Tibial nerve (tissue), 3 donors: ENCODE data around the gene DCTN5.

Source experiments
- POLR2A ChIP-seq, 2 donors: fragments of 450-650 bp; IDR thresholded peaks; one replicate each; pipeline ENCODE4 v1.6.1; 2017; ENCODE audit warnings: antibody characterized with exemption in 2 of 2, mild to moderate bottlenecking in 2 of 2, moderate library complexity in 2 of 2
- TF ChIP-seq, protein P1 (sequence below), 5 experiments: fragments of 200-600 bp in 3 of 5; fragments of 450-650 bp in 2 of 5; sonication (generic) in 3 of 5; IDR thresholded peaks; one replicate each; pipeline ENCODE4 v1.5.1; 2016 to 2019; ENCODE audit warnings: antibody characterized with exemption in 5 of 5, mild to moderate bottlenecking in 3 of 5, moderate library complexity in 2 of 5

DNA sequence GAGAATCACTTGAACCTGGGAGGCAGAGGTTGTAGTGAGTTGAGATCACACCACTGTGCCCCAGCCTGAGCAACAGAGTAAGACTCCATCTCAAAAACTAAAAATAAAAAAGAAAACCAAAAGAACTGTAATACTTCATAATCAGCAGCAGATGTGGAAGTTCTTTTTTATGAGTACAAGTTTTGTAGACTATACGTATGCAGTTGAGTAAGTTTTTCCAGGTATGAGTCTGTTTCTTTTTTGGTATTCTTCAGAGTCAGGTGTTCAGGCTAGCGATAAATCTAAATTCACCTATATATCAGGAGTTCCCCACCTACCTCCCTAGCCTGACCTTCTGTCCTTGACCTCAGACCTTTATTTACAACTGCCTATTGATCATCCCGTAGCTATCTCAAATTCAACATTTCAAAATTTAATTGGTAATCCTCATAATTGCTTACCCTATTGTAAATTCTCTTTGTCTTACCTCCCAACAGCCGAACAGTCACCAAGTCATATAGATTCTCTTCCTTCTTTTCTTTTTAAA, 10.7 kb downstream of the DCTN5 start:
- TF ChIP-seq, protein P1, sequence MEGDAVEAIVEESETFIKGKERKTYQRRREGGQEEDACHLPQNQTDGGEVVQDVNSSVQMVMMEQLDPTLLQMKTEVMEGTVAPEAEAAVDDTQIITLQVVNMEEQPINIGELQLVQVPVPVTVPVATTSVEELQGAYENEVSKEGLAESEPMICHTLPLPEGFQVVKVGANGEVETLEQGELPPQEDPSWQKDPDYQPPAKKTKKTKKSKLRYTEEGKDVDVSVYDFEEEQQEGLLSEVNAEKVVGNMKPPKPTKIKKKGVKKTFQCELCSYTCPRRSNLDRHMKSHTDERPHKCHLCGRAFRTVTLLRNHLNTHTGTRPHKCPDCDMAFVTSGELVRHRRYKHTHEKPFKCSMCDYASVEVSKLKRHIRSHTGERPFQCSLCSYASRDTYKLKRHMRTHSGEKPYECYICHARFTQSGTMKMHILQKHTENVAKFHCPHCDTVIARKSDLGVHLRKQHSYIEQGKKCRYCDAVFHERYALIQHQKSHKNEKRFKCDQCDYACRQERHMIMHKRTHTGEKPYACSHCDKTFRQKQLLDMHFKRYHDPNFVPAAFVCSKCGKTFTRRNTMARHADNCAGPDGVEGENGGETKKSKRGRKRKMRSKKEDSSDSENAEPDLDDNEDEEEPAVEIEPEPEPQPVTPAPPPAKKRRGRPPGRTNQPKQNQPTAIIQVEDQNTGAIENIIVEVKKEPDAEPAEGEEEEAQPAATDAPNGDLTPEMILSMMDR (IDR thresholded peaks at IDR 0.05): no peak
- no peak for TF ChIP-seq POLR2A (IDR thresholded peaks at IDR 0.05)
